Measurements from ENCODE around the gene NEU1.

Gene NEU1

GRCh38 chr6:31901953-31902643, 39.5 kb upstream of the NEU1 start, which contains the start of gene ZBTB12:
Gene ZBTB12 (minus strand): TSS chr6:31902086. CDS start chr6:31901305, 781 bp downstream.
- no peak for TF ChIP-seq CTCF (IDR thresholded peaks at IDR 0.05)

- TF ChIP-seq CTCF (IDR thresholded peaks at IDR 0.05): no peak
Measured at GRCh38 chr6:31901415-31901952, 38.9 kb upstream of the NEU1 start.

GRCh38 chr6:31900917-31901414, 38.3 kb upstream of the NEU1 start:
- no peak for TF ChIP-seq CTCF (IDR thresholded peaks at IDR 0.05)

- no peak for TF ChIP-seq CTCF (IDR thresholded peaks at IDR 0.05)
Measured at GRCh38 chr6:31899882-31900722, 37.5 kb upstream of the NEU1 start.

GRCh38 chr6:31899215-31899614, 36.6 kb upstream of the NEU1 start:
- no peak for TF ChIP-seq CTCF (IDR thresholded peaks at IDR 0.05)

GRCh38 chr6:31898383-31899011, 35.9 kb upstream of the NEU1 start:
- TF ChIP-seq CTCF (IDR thresholded peaks at IDR 0.05): no peak
